ENCODE measurements around the gene LRGUK.

DNA sequence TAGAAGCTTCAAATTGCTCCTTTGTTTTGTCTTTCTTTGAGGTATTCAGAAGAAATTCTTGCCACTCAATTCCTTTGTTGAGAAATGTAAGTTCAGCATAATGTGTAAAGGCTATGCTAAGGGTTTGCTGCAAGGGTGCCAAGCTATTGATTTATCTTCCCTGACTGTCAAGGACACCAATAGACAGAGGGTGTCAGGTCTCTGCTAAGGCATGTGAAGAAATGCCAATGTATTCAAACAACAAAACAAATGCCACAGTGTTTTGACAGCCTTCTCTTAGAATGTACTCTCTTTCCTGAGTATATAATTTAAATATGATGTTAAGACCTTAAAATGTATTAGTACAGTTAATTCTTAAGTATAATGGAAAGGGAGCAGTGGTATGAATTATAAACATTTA lies 62.4 kb downstream of the LRGUK start:
- no peak for TF ChIP-seq CTCF (IDR thresholded peaks at IDR 0.05 in 4 of 5, conservative IDR thresholded peaks at IDR 0.05 in 1 of 5)
- no peak for TF ChIP-seq POLR2A (IDR thresholded peaks at IDR 0.05)
